SU-DHL-6 (cell line): ENCODE measurements around the gene DAPK1.

Experiments
- H2AFZ ChIP-seq: fragments of 200-600 bp; sonication (generic); 2 replicates; pipeline ENCODE4 v1.6.1; 2014; ENCODE audit warnings: low read depth, mild to moderate bottlenecking, moderate library complexity, mixed read lengths, antibody characterized with exemption, low read length; ENCODE audit not compliant: severe bottlenecking
- H3F3A ChIP-seq: fragments of 200-600 bp; shearing (Covaris generic); 2 replicates; pipeline ENCODE4 v1.6.0; 2016; ENCODE audit warnings: antibody characterized with exemption, mild to moderate bottlenecking; ENCODE audit not compliant: insufficient read depth
- H3K27ac ChIP-seq: fragments of 200-600 bp; sonication (generic); 2 replicates; pipeline ENCODE4 v1.5.1; 2016; ENCODE audit warnings: low read depth, mild to moderate bottlenecking, low read length, moderate library complexity, mixed read lengths
- H3K27me3 ChIP-seq: fragments of 200-600 bp; sonication (generic), shearing (Covaris generic); 2 replicates; pipeline ENCODE4 v1.6.0; 2014; ENCODE audit warnings: mild to moderate bottlenecking, low read length
- H3K36me3 ChIP-seq: fragments of 200-600 bp; sonication (generic); 2 replicates; pipeline ENCODE4 v1.6.1; 2014; ENCODE audit warnings: mild to moderate bottlenecking, low read length, mixed read lengths
- H3K4me2 ChIP-seq: fragments of 300-600, 200-600 bp; shearing (Covaris generic), sonication (generic); 2 replicates; pipeline ENCODE4 v1.6.0; 2014; ENCODE audit warnings: low read length, low read depth, mild to moderate bottlenecking; ENCODE audit not compliant: poor library complexity, severe bottlenecking
- H3K4me3 ChIP-seq: fragments of 200-600 bp; sonication (generic); 2 replicates; pipeline ENCODE4 v1.5.1; 2014; ENCODE audit warnings: antibody characterized with exemption, low read length, mild to moderate bottlenecking, mixed read lengths; ENCODE audit not compliant: insufficient read depth, poor library complexity, severe bottlenecking
- H3K79me2 ChIP-seq: fragments of 200-600 bp; sonication (generic); 2 replicates; pipeline ENCODE4 v1.6.1; 2014; ENCODE audit warnings: mild to moderate bottlenecking, low read length, moderate library complexity; ENCODE audit not compliant: insufficient read depth
- H3K9ac ChIP-seq: fragments of 200-600 bp; sonication (generic); 2 replicates; pipeline ENCODE4 v1.7.0; 2014; ENCODE audit warnings: mild to moderate bottlenecking, low read length
- H3K9me2 ChIP-seq: fragments of 200-600 bp; sonication (generic); replicated peaks from 2 replicates; pipeline ENCODE4 v1.6.1; 2014; ENCODE audit warnings: low read length; ENCODE audit not compliant: insufficient read depth
- H3K9me3 ChIP-seq: fragments of 200-600 bp; sonication (generic); 2 replicates; pipeline ENCODE4 v1.6.1; 2014; ENCODE audit warnings: low read length, mixed read lengths; ENCODE audit not compliant: insufficient read depth
- H4K20me1 ChIP-seq: fragments of 200-600 bp; sonication (generic); 2 replicates; pipeline ENCODE4 v1.6.1; 2014; ENCODE audit warnings: low read depth, mild to moderate bottlenecking, antibody characterized with exemption, low read length, moderate library complexity, mixed read lengths
- CTCF ChIP-seq: fragments of 200-600 bp; sonication (generic); IDR thresholded peaks from one replicate; pipeline ENCODE4 v1.5.1; 2017; ENCODE audit warnings: antibody characterized with exemption, mild to moderate bottlenecking, low read length, moderate library complexity; ENCODE audit not compliant: insufficient read depth, poor library complexity, severe bottlenecking
- EZH2phosphoT487 ChIP-seq: fragments of 200-600 bp; sonication (generic), shearing (Covaris generic); conservative IDR thresholded peaks from 2 replicates; pipeline ENCODE4 v1.6.1; 2018; ENCODE audit warnings: mild to moderate bottlenecking, antibody characterized with exemption, low read length, moderate library complexity, mixed read lengths

The DAPK1 gene

GRCh38 chr9:87731321-87731720 is 233.7 kb downstream of the DAPK1 start:
- no peak overlapping the region for H3K4me3 ChIP-seq
- H4K20me1 ChIP-seq: no peaks in the 10 kb centered on the region
- H3K36me3 ChIP-seq: no peaks in the 10 kb centered on the region
- no peaks in the 10 kb centered on the region for H3F3A ChIP-seq
- no peaks in the 10 kb centered on the region for H3K27me3 ChIP-seq
- H3K9me3 ChIP-seq: no peaks in the 10 kb centered on the region
- no peaks in the 10 kb centered on the region for H3K79me2 ChIP-seq
- no peak overlapping the region for H3K9ac ChIP-seq
- H3K4me2 ChIP-seq: no peak overlapping the region
- H3K27ac ChIP-seq: no peak overlapping the region
- TF ChIP-seq CTCF: no peak
- no peak for TF ChIP-seq EZH2phosphoT487
- H3K9me2 ChIP-seq: no peaks in the 10 kb centered on the region
- no peak overlapping the region for H2AFZ ChIP-seq

- Histone ChIP-seq H3K27ac (no peak overlapping the region), H3K9me2 (no peaks in the 10 kb centered on the region), H3K36me3 (no peaks in the 10 kb centered on the region), H2AFZ (no peak overlapping the region), H3K9ac (no peak overlapping the region), H3K4me3 (no peak overlapping the region), H3K79me2 (no peaks in the 10 kb centered on the region), H3K4me2 (no peak overlapping the region), H3F3A (no peaks in the 10 kb centered on the region), H4K20me1 (no peaks in the 10 kb centered on the region), H3K9me3 (no peaks in the 10 kb centered on the region), H3K27me3 (no peaks in the 10 kb centered on the region)
- TF ChIP-seq EZH2phosphoT487 (no peak), CTCF (no peak)
Observed at GRCh38 chr9:87732344-87732743, 234.7 kb downstream of the DAPK1 start.

- Histone ChIP-seq H3K4me2 (no peak overlapping the region), H4K20me1 (no peaks in the 10 kb centered on the region), H3F3A (no peaks in the 10 kb centered on the region), H3K9me3 (no peaks in the 10 kb centered on the region), H3K79me2 (no peaks in the 10 kb centered on the region), H2AFZ (no peak overlapping the region), H3K9ac (no peak overlapping the region), H3K36me3 (no peaks in the 10 kb centered on the region), H3K4me3 (no peak overlapping the region), H3K27me3 (no peaks in the 10 kb centered on the region), H3K27ac (no peak overlapping the region), H3K9me2 (no peaks in the 10 kb centered on the region)
- TF ChIP-seq CTCF (no peak), EZH2phosphoT487 (no peak)
Observed at GRCh38 chr9:87732756-87733155, 235.1 kb downstream of the DAPK1 start.
